Muscle layer of duodenum (tissue), 2 donors: ENCODE measurements around the gene AJM1.

Source experiments
- H3K27ac ChIP-seq: one replicate; pipeline ENCODE4 v1.7.0; 2013; ENCODE audit warnings: mild to moderate bottlenecking, low read length
- H3K27me3 ChIP-seq: one replicate; pipeline ENCODE4 v1.7.0; 2013; ENCODE audit warnings: low read depth, mild to moderate bottlenecking, control low read depth, low read length
- H3K36me3 ChIP-seq, 2 donors: one replicate each; pipeline ENCODE4 v1.7.0; 2013; ENCODE audit warnings: low read length in 2 of 2, control low read depth in 1 of 2, mild to moderate bottlenecking in 1 of 2; ENCODE audit not compliant: insufficient read depth in 2 of 2, control insufficient read depth in 1 of 2
- H3K4me1 ChIP-seq, 2 donors: one replicate each; pipeline ENCODE4 v1.7.0; 2013; ENCODE audit warnings: low read length in 2 of 2, mild to moderate bottlenecking in 2 of 2, control low read depth in 1 of 2, moderate library complexity in 1 of 2; ENCODE audit not compliant: insufficient read depth in 2 of 2, control insufficient read depth in 1 of 2
- H3K4me3 ChIP-seq, 2 donors: one replicate each; pipeline ENCODE4 v1.7.0; 2013; ENCODE audit warnings: low read length in 2 of 2, low read depth in 1 of 2, mild to moderate bottlenecking in 1 of 2
- H3K9me3 ChIP-seq, 2 donors: one replicate each; pipeline ENCODE4 v1.7.0; 2013; ENCODE audit warnings: low read length in 2 of 2, control low read depth in 1 of 2, mild to moderate bottlenecking in 1 of 2; ENCODE audit not compliant: control insufficient read depth in 1 of 2
- donor health status: healthy.

Gene AJM1

DNA sequence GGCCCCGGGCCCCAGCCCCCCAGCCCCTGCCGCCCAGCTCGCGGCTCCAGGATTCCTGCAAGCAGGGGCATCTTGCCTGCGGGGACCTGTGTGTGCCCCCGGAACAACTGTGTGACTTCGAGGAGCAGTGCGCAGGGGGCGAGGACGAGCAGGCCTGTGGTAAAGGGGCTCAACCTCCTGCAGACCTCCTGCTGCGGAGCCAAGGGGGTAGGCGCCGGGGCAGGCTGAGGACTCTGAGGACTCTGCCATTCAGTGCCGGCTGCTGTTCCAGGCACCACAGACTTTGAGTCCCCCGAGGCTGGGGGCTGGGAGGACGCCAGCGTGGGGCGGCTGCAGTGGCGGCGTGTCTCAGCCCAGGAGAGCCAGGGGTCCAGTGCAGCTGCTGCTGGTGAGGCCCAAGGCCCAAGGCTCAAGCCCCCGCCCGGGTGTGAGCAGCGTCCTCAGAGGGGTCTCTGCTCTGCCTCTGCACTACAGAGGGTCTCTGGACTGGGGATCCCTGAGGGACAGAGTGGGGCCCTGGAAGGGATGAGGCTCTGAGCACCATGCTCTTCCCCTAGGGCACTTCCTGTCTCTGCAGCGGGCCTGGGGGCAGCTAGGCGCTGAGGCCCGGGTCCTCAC lies 13.3 kb downstream of the AJM1 start:
- H3K4me1 ChIP-seq: peaks cover 0 to 15% of the 10 kb centered on the region in 2 donors
- H3K9me3 ChIP-seq: no peaks in the 10 kb centered on the region
- peaks cover 0 to 9% of the 10 kb centered on the region in 2 donors for H3K36me3 ChIP-seq
- no peak overlapping the region for H3K4me3 ChIP-seq
- H3K27me3 ChIP-seq: no peaks in the 10 kb centered on the region
- H3K27ac ChIP-seq: no peak overlapping the region

DNA sequence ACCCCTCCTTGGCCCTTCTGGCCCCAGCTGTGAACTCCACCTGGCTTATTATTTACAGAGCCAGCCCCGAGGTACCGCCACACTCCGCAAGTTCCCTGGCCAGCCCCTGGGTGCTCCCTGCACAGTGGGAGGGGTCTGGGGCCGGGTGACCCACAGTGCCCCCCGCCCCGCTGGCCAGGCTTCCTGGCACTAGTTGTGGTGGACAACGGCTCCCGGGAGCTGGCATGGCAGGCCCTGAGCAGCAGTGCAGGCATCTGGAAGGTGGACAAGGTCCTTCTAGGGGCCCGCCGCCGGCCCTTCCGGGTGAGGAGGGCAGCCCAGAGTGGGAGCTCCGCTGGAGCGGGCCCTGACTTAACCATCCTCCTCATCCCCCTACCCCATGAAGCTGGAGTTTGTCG lies 13.8 kb downstream of the AJM1 start:
- H3K36me3 ChIP-seq: peaks cover 0 to 9% of the 10 kb centered on the region in 2 donors
- H3K4me1 ChIP-seq: peaks cover 0 to 10% of the 10 kb centered on the region in 2 donors
- H3K9me3 ChIP-seq: no peaks in the 10 kb centered on the region
- no peak overlapping the region for H3K4me3 ChIP-seq
- H3K27me3 ChIP-seq: no peaks in the 10 kb centered on the region
- no peak overlapping the region for H3K27ac ChIP-seq

DNA sequence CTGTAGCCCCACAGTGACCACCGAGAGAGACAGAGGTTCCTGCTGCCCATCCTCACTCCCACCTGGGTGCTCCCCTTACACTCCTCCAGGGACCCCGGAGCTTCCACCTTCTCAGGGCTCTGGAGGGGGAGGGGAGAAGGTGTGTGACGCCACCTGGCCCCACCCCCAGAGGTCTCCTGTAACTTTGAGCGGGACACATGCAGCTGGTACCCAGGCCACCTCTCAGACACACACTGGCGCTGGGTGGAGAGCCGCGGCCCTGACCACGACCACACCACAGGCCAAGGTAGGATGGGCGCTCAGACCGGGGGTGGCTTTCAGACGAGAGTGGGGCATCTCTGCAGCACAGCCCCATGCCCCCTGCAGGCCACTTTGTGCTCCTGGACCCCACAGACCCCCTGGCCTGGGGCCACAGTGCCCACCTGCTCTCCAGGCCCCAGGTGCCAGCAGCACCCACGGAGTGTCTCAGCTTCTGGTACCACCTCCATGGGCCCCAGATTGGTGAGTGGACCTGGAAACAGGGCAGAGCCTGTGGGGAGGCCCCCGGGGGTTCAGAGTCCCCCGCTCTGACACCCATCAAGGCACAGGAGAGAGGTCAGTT lies 14.4 kb downstream of the AJM1 start:
- Histone ChIP-seq H3K4me1 (peaks cover 0 to 8% of the 10 kb centered on the region in 2 donors), H3K27me3 (no peaks in the 10 kb centered on the region), H3K4me3 (no peak overlapping the region), H3K9me3 (no peaks in the 10 kb centered on the region), H3K36me3 (peaks cover 0 to 10% of the 10 kb centered on the region in 2 donors), H3K27ac (no peak overlapping the region)

DNA sequence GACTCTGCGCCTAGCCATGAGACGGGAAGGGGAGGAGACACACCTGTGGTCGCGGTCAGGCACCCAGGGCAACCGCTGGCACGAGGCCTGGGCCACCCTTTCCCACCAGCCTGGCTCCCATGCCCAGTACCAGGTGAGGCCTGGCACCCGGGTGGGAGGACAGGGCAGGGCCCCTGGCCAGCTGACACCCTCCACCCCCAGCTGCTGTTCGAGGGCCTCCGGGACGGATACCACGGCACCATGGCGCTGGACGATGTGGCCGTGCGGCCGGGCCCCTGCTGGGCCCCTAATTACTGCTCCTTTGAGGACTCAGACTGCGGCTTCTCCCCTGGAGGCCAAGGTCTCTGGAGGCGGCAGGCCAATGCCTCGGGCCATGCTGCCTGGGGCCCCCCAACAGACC lies 14.9 kb downstream of the AJM1 start:
- no peak overlapping the region for H3K4me3 ChIP-seq
- H3K4me1 ChIP-seq: peaks cover 0 to 8% of the 10 kb centered on the region in 2 donors
- H3K27me3 ChIP-seq: no peaks in the 10 kb centered on the region

DNA sequence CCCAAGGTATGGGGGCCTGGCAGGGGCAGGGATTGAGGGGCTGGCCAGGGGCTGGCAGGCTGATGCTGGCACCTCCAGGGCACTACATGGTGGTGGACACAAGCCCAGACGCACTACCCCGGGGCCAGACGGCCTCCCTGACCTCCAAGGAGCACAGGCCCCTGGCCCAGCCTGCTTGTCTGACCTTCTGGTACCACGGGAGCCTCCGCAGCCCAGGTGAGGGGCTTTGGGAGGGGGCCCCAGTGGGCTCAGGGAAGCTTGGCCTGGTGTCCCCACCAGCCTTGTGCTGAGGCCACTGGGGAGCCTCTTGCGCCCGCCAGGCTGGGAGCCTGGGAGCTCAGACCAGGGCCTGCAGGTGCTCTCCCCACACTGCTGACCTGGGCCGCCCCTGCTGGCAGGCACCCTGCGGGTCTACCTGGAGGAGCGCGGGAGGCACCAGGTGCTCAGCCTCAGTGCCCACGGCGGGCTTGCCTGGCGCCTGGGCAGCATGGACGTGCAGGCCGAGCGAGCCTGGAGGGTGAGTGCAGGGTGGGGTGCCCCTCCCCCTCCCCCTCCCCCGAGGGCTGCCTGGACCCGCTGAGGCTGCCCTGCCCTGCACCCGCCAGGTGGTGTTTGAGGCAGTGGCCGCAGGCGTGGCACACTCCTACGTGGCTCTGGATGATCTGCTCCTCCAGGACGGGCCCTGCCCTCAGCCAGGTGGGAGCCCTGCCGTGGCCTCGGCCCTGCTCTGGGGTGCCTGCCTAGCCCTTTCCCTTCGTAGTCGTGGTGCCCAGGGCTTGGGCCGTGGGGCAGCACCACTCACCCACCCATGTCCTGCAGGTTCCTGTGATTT lies 15.5 kb downstream of the AJM1 start:
- Histone ChIP-seq H3K27me3 (no peaks in the 10 kb centered on the region), H3K9me3 (no peaks in the 10 kb centered on the region), H3K36me3 (peaks cover 6 to 21% of the 10 kb centered on the region in 2 donors), H3K4me1 (peaks cover 0 to 8% of the 10 kb centered on the region in 2 donors), H3K4me3 (no peak overlapping the region), H3K27ac (peak overlapping the region; percentile 8)

More for the DNA sequence above, 14.9 kb downstream of the AJM1 start:
- H3K9me3 ChIP-seq: no peaks in the 10 kb centered on the region
- no peak overlapping the region for H3K27ac ChIP-seq
- H3K36me3 ChIP-seq: peaks cover 0 to 15% of the 10 kb centered on the region in 2 donors

DNA sequence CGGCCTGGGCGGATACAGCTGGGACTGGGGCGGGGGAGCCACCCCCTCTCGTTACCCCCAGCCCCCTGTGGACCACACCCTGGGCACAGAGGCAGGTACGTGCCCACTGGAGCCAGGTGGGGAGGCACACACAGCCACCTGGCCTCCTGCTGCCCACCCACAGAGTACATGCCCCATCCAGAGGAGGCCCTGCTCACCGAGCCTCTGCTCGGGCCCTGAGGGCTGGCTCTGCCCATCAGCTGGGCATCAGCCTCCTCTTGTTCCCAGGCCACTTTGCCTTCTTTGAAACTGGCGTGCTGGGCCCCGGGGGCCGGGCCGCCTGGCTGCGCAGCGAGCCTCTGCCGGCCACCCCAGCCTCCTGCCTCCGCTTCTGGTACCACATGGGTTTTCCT lies 16.2 kb downstream of the AJM1 start:
- Histone ChIP-seq H3K36me3 (peaks cover 12 to 28% of the 10 kb centered on the region in 2 donors), H3K4me3 (no peak overlapping the region), H3K9me3 (no peaks in the 10 kb centered on the region), H3K4me1 (peaks cover 0 to 8% of the 10 kb centered on the region in 2 donors), H3K27me3 (no peaks in the 10 kb centered on the region), H3K27ac (peak overlapping the region; percentile 8)

DNA sequence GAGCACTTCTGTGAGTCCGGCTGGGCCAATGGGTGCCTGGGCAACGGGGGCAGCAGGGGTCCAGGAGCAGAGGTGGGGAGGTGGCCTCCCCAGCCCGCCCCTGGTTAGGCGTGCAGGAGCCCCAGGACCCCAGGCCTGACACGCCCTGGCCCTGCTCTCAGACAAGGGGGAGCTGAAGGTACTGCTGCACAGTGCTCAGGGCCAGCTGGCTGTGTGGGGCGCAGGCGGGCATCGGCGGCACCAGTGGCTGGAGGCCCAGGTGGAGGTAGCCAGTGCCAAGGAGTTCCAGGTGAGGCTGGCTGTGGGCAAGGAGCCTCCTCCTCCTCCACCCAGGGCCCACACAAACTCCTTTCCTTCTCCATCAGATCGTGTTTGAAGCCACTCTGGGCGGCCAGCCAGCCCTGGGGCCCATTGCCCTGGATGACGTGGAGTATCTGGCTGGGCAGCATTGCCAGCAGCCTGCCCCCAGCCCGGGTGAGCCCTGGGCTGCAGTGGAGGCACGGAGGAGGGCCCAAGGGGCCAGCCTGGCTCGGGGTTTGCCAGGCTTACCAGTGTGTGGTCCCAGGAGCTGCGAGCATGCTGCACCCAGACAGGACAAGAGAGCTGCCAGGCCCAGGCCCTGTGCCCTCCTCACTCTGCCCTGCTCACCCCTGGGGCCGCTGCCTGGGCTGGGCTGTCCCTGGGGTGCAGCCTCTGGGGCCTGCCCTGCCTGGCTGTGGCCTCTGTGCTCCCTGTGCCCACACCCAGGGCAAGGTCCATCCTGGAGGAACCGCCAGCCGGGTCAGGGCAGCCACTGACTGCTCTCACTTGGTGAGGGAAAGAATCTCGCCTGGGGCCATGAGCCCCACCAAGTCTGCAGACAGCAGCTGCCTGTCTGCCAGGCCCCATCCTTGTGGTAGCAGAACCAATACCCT lies 16.8 kb downstream of the AJM1 start:
- Histone ChIP-seq H3K27ac (peak overlapping the region; percentile 45), H3K9me3 (no peaks in the 10 kb centered on the region), H3K4me1 (peaks cover 0 to 11% of the 10 kb centered on the region in 2 donors), H3K36me3 (peaks cover 16 to 34% of the 10 kb centered on the region in 2 donors), H3K27me3 (no peaks in the 10 kb centered on the region), H3K4me3 (no peak overlapping the region)

DNA sequence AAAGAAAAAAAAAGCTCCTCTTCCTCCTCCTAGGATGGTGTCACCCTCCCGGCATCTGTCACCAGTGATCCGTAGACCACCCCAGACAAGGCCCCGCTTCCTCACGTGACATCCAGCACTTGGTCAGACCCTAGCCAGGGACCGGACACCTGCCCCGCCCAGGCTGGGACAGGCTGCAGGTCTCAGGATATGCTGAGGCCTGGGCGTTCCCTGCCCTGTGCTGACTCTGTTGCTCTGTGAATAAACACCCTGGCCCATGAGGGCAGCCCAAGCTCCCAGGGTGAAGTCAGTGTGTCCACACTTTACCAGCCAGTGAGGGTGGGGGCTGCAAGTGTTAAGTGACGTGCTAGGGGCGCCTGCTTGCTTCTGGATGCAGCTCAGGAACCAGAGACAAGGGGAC lies 18.3 kb downstream of the AJM1 start:
- no peaks in the 10 kb centered on the region for H3K27me3 ChIP-seq
- no peaks in the 10 kb centered on the region for H3K9me3 ChIP-seq
- peaks cover 8 to 22% of the 10 kb centered on the region in 2 donors for H3K4me1 ChIP-seq
- H3K36me3 ChIP-seq: peaks cover 16 to 36% of the 10 kb centered on the region in 2 donors
- H3K27ac ChIP-seq: no peak overlapping the region
- H3K4me3 ChIP-seq: no peak overlapping the region

DNA sequence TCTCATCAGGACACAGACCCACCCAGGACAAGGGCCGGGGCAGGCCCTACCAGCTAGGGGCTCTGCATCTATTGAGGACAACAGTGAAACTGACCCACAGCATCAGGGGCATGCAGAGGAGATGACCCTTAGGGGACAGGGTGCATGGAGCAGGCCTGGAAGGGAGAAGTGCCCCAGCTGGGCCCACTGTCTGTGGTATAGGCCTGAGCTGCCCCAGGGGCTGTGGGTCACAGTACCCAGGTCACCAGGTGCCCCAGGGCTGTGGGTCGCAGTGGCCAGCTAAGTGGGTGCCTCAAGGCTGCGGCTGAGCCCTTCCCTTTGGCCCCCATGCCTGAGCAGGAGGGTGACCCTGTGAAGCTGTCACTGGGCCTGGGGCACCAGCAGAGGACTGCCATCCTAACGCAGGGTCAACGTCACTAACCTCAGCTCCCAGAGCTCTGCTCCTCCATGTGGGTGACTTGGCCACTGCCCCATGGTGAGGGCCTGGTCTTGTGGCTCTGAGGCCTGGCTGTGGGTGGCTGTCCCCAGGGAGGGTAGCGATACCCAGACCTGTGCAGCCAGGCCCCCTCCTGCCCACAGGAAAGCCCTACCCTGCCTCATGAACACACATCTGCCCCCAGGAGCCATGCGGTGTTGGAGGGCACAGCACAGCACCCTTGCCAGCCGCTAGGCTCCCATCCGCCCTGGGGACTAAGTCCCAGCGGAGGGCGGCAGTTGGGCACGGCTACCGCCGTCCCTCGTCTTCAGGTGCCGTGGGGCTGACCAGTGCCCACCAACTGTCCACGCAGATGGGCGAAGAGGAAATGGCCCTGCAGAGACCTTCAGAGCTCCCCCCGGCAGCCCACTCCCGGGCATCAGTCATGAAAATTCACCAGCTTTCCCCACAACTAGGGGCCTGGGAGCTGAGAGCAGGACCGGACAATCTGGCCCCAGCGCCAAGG lies 18.9 kb downstream of the AJM1 start:
- Histone ChIP-seq H3K4me1 (peaks cover 8 to 22% of the 10 kb centered on the region in 2 donors), H3K36me3 (peaks cover 16 to 36% of the 10 kb centered on the region in 2 donors), H3K27ac (no peak overlapping the region)

DNA sequence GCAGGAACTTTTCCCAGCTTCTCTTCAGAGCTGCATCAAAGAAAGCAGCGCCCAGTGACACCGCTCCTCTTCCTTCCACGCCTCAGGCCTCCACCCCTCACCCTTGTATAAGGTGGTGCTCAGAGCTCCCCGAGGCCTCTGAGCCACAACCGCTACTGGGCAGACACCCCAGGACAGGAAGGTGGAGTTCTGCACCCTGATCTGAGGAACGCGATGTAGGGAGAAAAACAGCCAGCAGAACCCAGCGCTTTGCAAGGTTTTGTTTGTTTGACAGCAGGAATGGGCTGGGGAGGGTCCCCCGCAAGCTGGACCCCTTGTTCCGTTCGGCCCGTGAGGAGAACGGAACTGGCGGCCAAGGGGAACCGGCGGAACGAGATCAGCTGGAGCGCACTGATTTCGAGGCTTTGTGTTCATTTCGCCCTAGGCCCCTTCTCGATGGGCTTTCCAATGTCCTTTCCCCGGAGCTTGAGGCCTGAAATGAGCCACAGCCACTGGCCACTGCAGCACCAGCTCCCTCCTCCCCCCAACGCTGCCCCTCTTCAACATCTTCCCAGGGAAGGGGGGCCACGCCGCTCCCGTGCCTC lies 19.7 kb downstream of the AJM1 start:
- Histone ChIP-seq H3K27me3 (no peaks in the 10 kb centered on the region), H3K27ac (no peak overlapping the region), H3K4me1 (peaks cover 8 to 22% of the 10 kb centered on the region in 2 donors), H3K36me3 (peaks cover 16 to 36% of the 10 kb centered on the region in 2 donors), H3K9me3 (no peaks in the 10 kb centered on the region), H3K4me3 (no peak overlapping the region)

More for the DNA sequence above, 18.9 kb downstream of the AJM1 start:
- no peak overlapping the region for H3K4me3 ChIP-seq
- no peaks in the 10 kb centered on the region for H3K27me3 ChIP-seq
- H3K9me3 ChIP-seq: no peaks in the 10 kb centered on the region
